ENCODE measurements around the gene AP2A2. TPM values are rescaled to one million over a fixed set of nuclear protein-coding genes. Genes with fewer than 3 reads are reported as not detected.

Gene AP2A2
- total and polyA plus RNA-seq, 10 donors, result 32.7 to 321 (median 153) TPM

DNA sequence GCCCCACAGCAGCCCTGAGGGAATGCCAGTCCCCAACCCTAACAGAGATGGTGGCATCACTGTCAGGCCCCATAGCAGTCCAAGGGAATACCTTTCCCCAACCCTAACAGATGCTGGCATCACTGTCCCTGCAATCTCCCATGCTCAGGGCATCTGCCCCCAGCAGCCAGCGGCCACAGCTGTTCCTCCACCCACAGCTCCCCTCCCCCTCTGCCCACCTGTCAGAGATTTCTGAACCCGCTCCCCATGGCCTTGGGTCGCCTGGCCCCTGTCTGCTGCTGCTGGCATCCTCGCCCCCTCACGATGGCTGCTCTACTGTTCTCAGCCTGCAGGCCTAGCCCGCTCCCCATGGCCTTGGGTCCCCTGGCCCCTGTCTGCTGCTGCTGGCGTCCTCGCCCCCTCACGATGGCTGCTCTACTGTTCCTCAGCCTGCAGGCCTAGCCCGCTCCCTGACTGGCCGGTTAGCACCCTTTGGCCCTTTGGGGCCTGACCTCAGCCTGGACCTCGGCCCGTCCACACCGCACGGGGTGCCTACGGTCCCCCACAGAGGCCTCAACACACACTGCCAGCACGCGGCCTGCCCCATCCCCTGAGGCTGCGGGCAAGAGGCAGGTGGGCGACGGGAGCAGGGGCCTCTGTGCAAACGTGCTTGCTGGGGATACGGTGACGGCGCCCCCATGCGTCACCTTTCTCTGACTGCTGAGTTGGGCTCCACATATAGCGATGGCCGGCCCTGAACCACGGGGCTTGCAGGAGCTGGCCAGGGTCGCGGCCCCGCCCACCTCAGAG is 35.8 kb upstream of the AP2A2 start:
- no peaks in the 10 kb centered on the region for H3K27me3 ChIP-seq (replicated peaks in 1 of 7)
- H3K27ac ChIP-seq, result no peak overlapping the region
- H3K4me3 ChIP-seq, result no peak overlapping the region
- no peak for DNase-seq
- WGBS, 5 donors, result 91 to 96% (median 94%) methylated on average over 16 to 32 of the region's 32 CpGs
- intact Hi-C loops (cut with DNase I; ENCODE audit: low total_unique reads), result no loop called here
- H3K36me3 ChIP-seq, result peaks cover 0 to 95% (median 31%) of the 10 kb centered on the region in 6 donors
- TF ChIP-seq POLR2A (IDR thresholded peaks at IDR 0.05), result no peak
- TF ChIP-seq, protein P1, sequence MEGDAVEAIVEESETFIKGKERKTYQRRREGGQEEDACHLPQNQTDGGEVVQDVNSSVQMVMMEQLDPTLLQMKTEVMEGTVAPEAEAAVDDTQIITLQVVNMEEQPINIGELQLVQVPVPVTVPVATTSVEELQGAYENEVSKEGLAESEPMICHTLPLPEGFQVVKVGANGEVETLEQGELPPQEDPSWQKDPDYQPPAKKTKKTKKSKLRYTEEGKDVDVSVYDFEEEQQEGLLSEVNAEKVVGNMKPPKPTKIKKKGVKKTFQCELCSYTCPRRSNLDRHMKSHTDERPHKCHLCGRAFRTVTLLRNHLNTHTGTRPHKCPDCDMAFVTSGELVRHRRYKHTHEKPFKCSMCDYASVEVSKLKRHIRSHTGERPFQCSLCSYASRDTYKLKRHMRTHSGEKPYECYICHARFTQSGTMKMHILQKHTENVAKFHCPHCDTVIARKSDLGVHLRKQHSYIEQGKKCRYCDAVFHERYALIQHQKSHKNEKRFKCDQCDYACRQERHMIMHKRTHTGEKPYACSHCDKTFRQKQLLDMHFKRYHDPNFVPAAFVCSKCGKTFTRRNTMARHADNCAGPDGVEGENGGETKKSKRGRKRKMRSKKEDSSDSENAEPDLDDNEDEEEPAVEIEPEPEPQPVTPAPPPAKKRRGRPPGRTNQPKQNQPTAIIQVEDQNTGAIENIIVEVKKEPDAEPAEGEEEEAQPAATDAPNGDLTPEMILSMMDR (IDR thresholded peaks at IDR 0.05 in 8 of 11, conservative IDR thresholded peaks at IDR 0.05 in 3 of 11), result no peak
- H3K4me1 ChIP-seq, result peaks cover 0 to 5% (median 0%) of the 10 kb centered on the region in 6 donors
- no peaks in the 10 kb centered on the region for H3K9me3 ChIP-seq

GRCh38 chr11:890794-891540 is 34.7 kb upstream of the AP2A2 start:
- no peak overlapping the region for H3K4me3 ChIP-seq
- H3K9me3 ChIP-seq, result no peaks in the 10 kb centered on the region
- H3K36me3 ChIP-seq, result peaks cover 0 to 93% (median 34%) of the 10 kb centered on the region in 6 donors
- H3K27ac ChIP-seq, result no peak overlapping the region
- no peak for TF ChIP-seq POLR2A (IDR thresholded peaks at IDR 0.05)
- no peaks in the 10 kb centered on the region for H3K27me3 ChIP-seq (replicated peaks in 1 of 7)
- no peak for DNase-seq
- WGBS, 5 donors, result 80 to 88% (median 84%) methylated on average over 17 to 27 of the region's 27 CpGs
- intact Hi-C loops (cut with DNase I; ENCODE audit: low total_unique reads), result no loop called here
- peaks cover 0 to 5% (median 0%) of the 10 kb centered on the region in 6 donors for H3K4me1 ChIP-seq

- intact Hi-C loops (cut with DNase I; ENCODE audit: low total_unique reads), result no loop called here
- TF ChIP-seq POLR2A (IDR thresholded peaks at IDR 0.05), result no peak
- TF ChIP-seq POLR2AphosphoS5 (IDR thresholded peaks at IDR 0.05), result peak in 1 of 3 donors; percentile 7
- Histone ChIP-seq H3K4me1 (peaks cover 0 to 5% (median 0%) of the 10 kb centered on the region in 6 donors), H3K27ac (no peak overlapping the region), H3K4me3 (no peak overlapping the region), H3K9me3 (no peaks in the 10 kb centered on the region), H3K27me3 (replicated peaks in 1 of 7) (no peaks in the 10 kb centered on the region), H3K36me3 (peaks cover 0 to 82% (median 20%) of the 10 kb centered on the region in 6 donors)
- no peak for DNase-seq
- WGBS, 5 donors, result 78 to 91% (median 90%) methylated on average over 2 to 13 of the region's 13 CpGs
These were observed 32.5 kb upstream of the AP2A2 start for GRCh38 chr11:893008-893654.

DNA sequence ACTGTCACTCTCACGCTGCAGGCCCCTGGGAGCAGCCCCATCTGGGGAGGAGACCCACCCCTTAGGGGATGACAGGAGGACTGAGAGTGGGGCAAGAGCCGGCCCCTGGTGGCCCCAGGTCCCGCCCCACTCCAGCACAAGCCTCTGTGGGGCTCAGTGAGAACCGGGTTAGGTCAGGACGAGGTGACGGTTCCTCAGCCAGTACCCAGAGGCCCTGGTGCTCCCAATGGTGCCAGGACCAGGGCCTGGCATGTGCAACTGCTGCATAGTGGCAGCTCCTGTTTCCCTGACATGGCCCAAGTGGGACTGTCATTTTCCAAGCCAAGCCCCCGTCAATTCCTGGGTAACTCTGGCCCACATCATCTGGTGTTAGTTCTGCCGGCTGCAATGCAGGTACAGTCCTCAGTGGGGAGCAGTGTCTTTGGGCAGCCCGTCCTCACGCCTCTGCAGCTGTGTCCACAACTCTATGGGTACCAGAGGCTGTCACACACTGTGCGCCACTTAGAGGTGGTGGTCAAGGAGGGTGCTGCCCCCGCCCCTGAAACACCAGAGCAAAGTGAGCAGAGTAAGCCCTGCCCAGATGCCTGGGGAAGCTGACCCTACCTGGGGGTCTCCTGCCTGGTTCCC is 31.0 kb upstream of the AP2A2 start:
- DNase-seq, result no peak
- WGBS, 5 donors, result 90 to 93% (median 91%) methylated on average over 2 to 12 of the region's 12 CpGs
- Histone ChIP-seq H3K27me3 (replicated peaks in 1 of 7) (no peaks in the 10 kb centered on the region), H3K9me3 (no peaks in the 10 kb centered on the region), H3K36me3 (peaks cover 0 to 82% (median 29%) of the 10 kb centered on the region in 6 donors), H3K4me3 (no peak overlapping the region), H3K27ac (no peak overlapping the region), H3K4me1 (peaks cover 0 to 5% (median 0%) of the 10 kb centered on the region in 6 donors)
- no peak for TF ChIP-seq POLR2A (IDR thresholded peaks at IDR 0.05)
- TF ChIP-seq, protein P1 (IDR thresholded peaks at IDR 0.05 in 8 of 11, conservative IDR thresholded peaks at IDR 0.05 in 3 of 11), result no peak
- no peak for TF ChIP-seq POLR2AphosphoS5 (IDR thresholded peaks at IDR 0.05)
- intact Hi-C loops (cut with DNase I; ENCODE audit: low total_unique reads), result no loop called here
